HepG2 (cell line): ENCODE results near the gene SLC6A7. TPM values are rescaled to one million over a fixed set of nuclear protein-coding genes. Genes with fewer than 3 reads are reported as not detected.

Experiments
- ATAC-seq: fragments of 200-7000 bp; cut with Tn5 transposase; 3 replicates; pipeline ENCODE4 v1.9.1; 2020; ENCODE audit warnings: mild to moderate bottlenecking, moderate library complexity
- BruUV-seq: library from RNA; stranded (reverse); fragments of 400-500 nt; replicated peaks from 2 replicates; lab custom pipeline; 2021; lab: Mats Ljungman, UMichigan
- CTCF ChIA-PET: fragments of 300-600 bp; formaldehyde crosslinking; extraction: SDS; loops from one replicate; lab custom pipeline; 2021; ENCODE audit warnings: low total read pairs, inconsistent platforms, low intra/inter-chr PET ratio; lab: Yijun Ruan, JAX
- POLR2A ChIA-PET: fragments of 350-600 bp; sonication (Branson Sonifier 250); formaldehyde crosslinking; loops from one replicate; lab custom pipeline; 2020; ENCODE audit warnings: antibody characterized with exemption, inconsistent platforms; lab: Yijun Ruan, JAX
- DNase-seq: peaks from one replicate; pipeline ENCODE4 v3.0.0-alpha.2; 2015; ENCODE audit warnings: low spot score
- FAIRE-seq: peaks from 3 replicates; lab custom pipeline; 2011; peaks lifted over from hg19 to GRCh38; lab: Jason Lieb, UNC
- H2AFZ ChIP-seq: one replicate; pipeline ENCODE4 v1.6.1; 2011; ENCODE audit warnings: low read length, inconsistent platforms
- H3K27ac ChIP-seq: fragments of 300-600 bp; 3 replicates; pipeline ENCODE4 v1.8.0; 2011; ENCODE audit warnings: mixed run types, mild to moderate bottlenecking, mixed read lengths, low read length, inconsistent platforms; ENCODE audit not compliant: insufficient read depth; ENCODE audit errors: extremely low read length
- H3K27me3 ChIP-seq, 2 experiments: fragments of 200-600 bp in 1 of 2; 2 replicates in 1 of 2; 3 replicates in 1 of 2; pipeline versions ENCODE4 v1.6.0 to v1.8.0; 2011; ENCODE audit warnings: low read length in 2 of 2, mild to moderate bottlenecking in 2 of 2, moderate library complexity in 2 of 2, inconsistent platforms in 1 of 2; ENCODE audit not compliant: insufficient read depth in 2 of 2, control insufficient read depth in 1 of 2
- H3K36me3 ChIP-seq, 2 experiments: fragments of 200-600 bp in 1 of 2; replicated peaks in 1 of 2; 2 replicates in 1 of 2; 3 replicates in 1 of 2; pipeline versions ENCODE4 v1.5.1 to v1.8.0; 2011; ENCODE audit warnings: low read length in 2 of 2, inconsistent platforms in 1 of 2; ENCODE audit not compliant: insufficient read depth in 2 of 2, control insufficient read depth in 1 of 2
- H3K4me1 ChIP-seq: 2 replicates; pipeline ENCODE4 v1.5.1; 2012; ENCODE audit warnings: low read length, inconsistent platforms; ENCODE audit not compliant: insufficient read depth
- H3K4me2 ChIP-seq: 2 replicates; pipeline ENCODE4 v1.6.0; 2011; ENCODE audit warnings: low read depth, low read length, inconsistent platforms
- H3K4me3 ChIP-seq, 3 experiments: fragments of 200-600 bp in 1 of 3; sonication (generic), shearing (Covaris generic) in 1 of 3; replicated peaks in 1 of 3; 2 replicates each; pipeline ENCODE4 v1.5.1; 2011 to 2016; ENCODE audit warnings: low read length in 3 of 3, inconsistent platforms in 2 of 3, low read depth in 2 of 3, mild to moderate bottlenecking in 2 of 3, control low read depth in 1 of 3, mixed read lengths in 1 of 3; ENCODE audit not compliant: insufficient read depth in 1 of 3
- H3K79me2 ChIP-seq: one replicate; pipeline ENCODE4 v1.6.1; 2011; ENCODE audit warnings: low read length, inconsistent platforms; ENCODE audit not compliant: insufficient read depth
- H3K9ac ChIP-seq: 2 replicates; pipeline ENCODE4 v1.6.0; 2011; ENCODE audit warnings: mild to moderate bottlenecking, low read depth, low read length, inconsistent platforms; ENCODE audit not compliant: insufficient read depth
- H3K9me3 ChIP-seq: 2 replicates; pipeline ENCODE4 v1.5.1; 2012; ENCODE audit warnings: mild to moderate bottlenecking, low read length
- H4K20me1 ChIP-seq: 2 replicates; pipeline ENCODE4 v1.6.0; 2011; ENCODE audit warnings: inconsistent platforms, mild to moderate bottlenecking, low read length, moderate library complexity; ENCODE audit not compliant: insufficient read depth
- ATM ChIP-seq: fragments of 450-650 bp; IDR thresholded peaks from 2 replicates; pipeline ENCODE4 v1.7.1; 2017; ENCODE audit warnings: mild to moderate bottlenecking, borderline replicate concordance
- CERS6 ChIP-seq: sonication (generic); formaldehyde crosslinking; IDR thresholded peaks from 2 replicates; pipeline ENCODE4 v1.5.0; 2020; ENCODE audit warnings: missing genetic modification reagents
- CHD4 ChIP-seq: fragments of 200-600 bp; sonication (generic); IDR thresholded peaks from 2 replicates; pipeline ENCODE4 v1.7.0; 2017; ENCODE audit warnings: mild to moderate bottlenecking, low read length, borderline replicate concordance
- ELK4 ChIP-seq: sonication (generic); formaldehyde crosslinking; IDR thresholded peaks from 2 replicates; pipeline ENCODE4 v1.9.0; 2021; ENCODE audit warnings: missing genetic modification reagents, borderline replicate concordance
- ESRRA ChIP-seq: sonication (generic); formaldehyde crosslinking; IDR thresholded peaks from 2 replicates; pipeline ENCODE4 v1.5.1; 2020; ENCODE audit warnings: mild to moderate bottlenecking, low read depth, missing genetic modification reagents
- IRF2 ChIP-seq: IDR thresholded peaks from 2 replicates; pipeline ENCODE4 v1.6.1; 2018; ENCODE audit warnings: missing genetic modification reagents, missing compliant biosample characterization
- KLF15 ChIP-seq: sonication (generic); formaldehyde crosslinking; IDR thresholded peaks from 2 replicates; pipeline ENCODE4 v1.8.1; 2023; ENCODE audit warnings: borderline replicate concordance, mild to moderate bottlenecking, inconsistent platforms, missing genetic modification reagents, mixed read lengths
- KMT2B ChIP-seq: IDR thresholded peaks from 2 replicates; pipeline ENCODE4 v1.6.1; 2016; ENCODE audit warnings: missing genetic modification reagents, missing compliant biosample characterization
- MLXIP ChIP-seq: sonication (generic); formaldehyde crosslinking; IDR thresholded peaks from 2 replicates; pipeline ENCODE4 v1.9.0; 2021; ENCODE audit warnings: missing genetic modification reagents, borderline replicate concordance
- NR2F2 ChIP-seq: IDR thresholded peaks from 2 replicates; pipeline ENCODE4 v1.6.1; 2012; ENCODE audit warnings: low read depth, inconsistent platforms, borderline replicate concordance
- POGZ ChIP-seq: sonication (generic); formaldehyde crosslinking; IDR thresholded peaks from 2 replicates; pipeline ENCODE4 v1.4.0; 2020; ENCODE audit warnings: mild to moderate bottlenecking, missing genetic modification reagents
- SATB2 ChIP-seq: sonication (generic); formaldehyde crosslinking; IDR thresholded peaks from 2 replicates; pipeline ENCODE4 v1.5.0; 2020; ENCODE audit warnings: missing genetic modification reagents
- SRF ChIP-seq: IDR thresholded peaks from 2 replicates; pipeline ENCODE4 v1.6.1; 2011; ENCODE audit warnings: mild to moderate bottlenecking, low read depth, low read length, moderate library complexity
- STAT6 ChIP-seq: sonication (generic); formaldehyde crosslinking; IDR thresholded peaks from 2 replicates; pipeline ENCODE4 v1.4.0; 2020; ENCODE audit warnings: missing genetic modification reagents, mild to moderate bottlenecking, borderline replicate concordance
- ZNF503 ChIP-seq: sonication (generic); formaldehyde crosslinking; IDR thresholded peaks from 2 replicates; pipeline ENCODE4 v1.4.0; 2020; ENCODE audit warnings: missing genetic modification reagents
- ZNF775 ChIP-seq: sonication (generic); formaldehyde crosslinking; IDR thresholded peaks from 2 replicates; pipeline ENCODE4 v1.4.0; 2020; ENCODE audit warnings: missing genetic modification reagents, mild to moderate bottlenecking, moderate library complexity, borderline replicate concordance
- WGBS: methylation state at CpG from one replicate; pipeline ENCODE4 v1.1.6; 2017; ENCODE audit warnings: low lambda C conversion rate; 5-methylcytosine and 5-hydroxymethylcytosine counted together
- in situ Hi-C: cut with HindIII; loops from 2 replicates; pipeline ENCODE4 v1.10.0; 2017; ENCODE audit warnings: low pct_unique_long_range_greater_than_20kb; ENCODE audit not compliant: extremely low pct_ligation_motif_present
- intact Hi-C: fragments of 100-400 bp; cut with micrococcal nuclease; formaldehyde crosslinking; loops from one replicate; pipeline ENCODE4 v1.10.0; 2022; ENCODE audit not compliant: unreplicated experiment
- polyA plus RNA-seq, 8 experiments: library from polyadenylated mRNA; depleted of rRNA in 3 of 8; stranded (reverse) in 7 of 8; unstranded in 1 of 8; fragments of >200 nt; fragmentation: Illumina TruSeq in 4 of 8; extraction: Trizol in 4 of 8; gene quantifications; 2 replicates each; pipeline versions ENCODE4 v1.2.1 to v1.2.3, GENCODE V29; 2011 to 2016; ENCODE audit warnings: low read depth in 4 of 8, missing spikeins in 1 of 8, mixed read lengths in 1 of 8; ENCODE audit not compliant: insufficient read depth in 1 of 8
- total RNA-seq, 5 experiments: library from RNA; depleted of rRNA; stranded (reverse); fragments of >200 nt; fragmentation: Illumina TruSeq; extraction: Trizol; gene quantifications; 2 replicates each; pipeline ENCODE4 v1.2.3, GENCODE V29; 2016; ENCODE audit warnings: low read depth in 1 of 5

The SLC6A7 gene
- total and polyA plus RNA-seq, 2 of the 13 experiments (the other 11 are each of a cell fraction or from before 2014, with no cell fraction given), result not detected

- peaks cover 12 to 73% of the 10 kb centered on the region in 2 experiments; a peak in 4 of 5 replicates for H3K27me3 ChIP-seq
- no peak overlapping the region for H3K27ac ChIP-seq
- no peaks in the 10 kb centered on the region for H3K9me3 ChIP-seq
- no peaks in the 10 kb centered on the region for H4K20me1 ChIP-seq
- intact Hi-C loops (no loop called here), in situ Hi-C loops (no loop called here)
- H3K4me3 ChIP-seq, result no peak overlapping the region
- no peak overlapping the region for H2AFZ ChIP-seq
- H3K4me2 ChIP-seq, result no peak overlapping the region
- ChIA-PET POLR2A (no interaction called here), CTCF (no interaction called here)
- H3K36me3 ChIP-seq, result no peaks in the 10 kb centered on the region
- FAIRE-seq, result no peak
- DNase-seq, result no peak
- no TSS peak for BruUV-seq
- no peaks in the 10 kb centered on the region for H3K79me2 ChIP-seq
- no peak for ATAC-seq
- 26% methylated on average over 6 of the region's 6 CpGs for WGBS
- H3K9ac ChIP-seq, result no peak overlapping the region
- H3K4me1 ChIP-seq, result peaks cover 13% of the 10 kb centered on the region
- no peak for TF ChIP-seq ZNF503 (CRISPR knock-in tag)
- no peak for TF ChIP-seq IRF2 (CRISPR knock-in tag)
- TF ChIP-seq KLF15, result no peak
- no peak for TF ChIP-seq STAT6 (CRISPR knock-in tag)
- no peak for TF ChIP-seq ESRRA
- TF ChIP-seq ATM, result no peak
- no peak for TF ChIP-seq SRF
- TF ChIP-seq KMT2B, result no peak
- no peak for TF ChIP-seq POGZ
- TF ChIP-seq CHD4, result no peak
- TF ChIP-seq ELK4, result no peak
- TF ChIP-seq SATB2 (CRISPR knock-in tag), result no peak
- TF ChIP-seq NR2F2, result no peak
- no peak for TF ChIP-seq MLXIP (CRISPR knock-in tag)
- TF ChIP-seq ZNF775 (CRISPR knock-in tag), result no peak
- TF ChIP-seq CERS6, result no peak
Measured at GRCh38 chr5:150213530-150213929, 23.7 kb downstream of the SLC6A7 start.
